HepG2 (cell line): ENCODE data around the gene VEZF1. TPM values are rescaled to one million over a fixed set of nuclear protein-coding genes. Genes with fewer than 3 reads are reported as not detected.

Experiments
- CC2D1A ChIP-seq: sonication (generic); formaldehyde crosslinking; IDR thresholded peaks from 2 replicates; pipeline ENCODE4 v1.8.1; 2023; ENCODE audit warnings: mild to moderate bottlenecking, missing genetic modification reagents
- ERF ChIP-seq: IDR thresholded peaks from 2 replicates; pipeline ENCODE4 v1.6.1; 2018; ENCODE audit warnings: missing biosample characterization, missing genetic modification reagents
- FIP1L1 ChIP-seq: fragments of 200-400 bp; formaldehyde crosslinking; IDR thresholded peaks from 2 replicates; pipeline ENCODE4 v1.6.1; 2018; ENCODE audit warnings: low read depth, mild to moderate bottlenecking, low read length, moderate library complexity, borderline replicate concordance; ENCODE audit not compliant: insufficient read depth
- GATAD2A ChIP-seq: IDR thresholded peaks from 2 replicates; pipeline ENCODE4 v1.6.1; 2016
- HOXD1 ChIP-seq: sonication (generic); formaldehyde crosslinking; IDR thresholded peaks from 2 replicates; pipeline ENCODE4 v1.5.0; 2020; ENCODE audit warnings: missing genetic modification reagents
- KDM5A ChIP-seq: fragments of 200-600 bp; sonication (generic); IDR thresholded peaks from 2 replicates; pipeline ENCODE4 v1.7.0; 2018; ENCODE audit warnings: antibody characterized with exemption, mild to moderate bottlenecking, low read length, borderline replicate concordance
- NPAS2 ChIP-seq: sonication (generic); formaldehyde crosslinking; IDR thresholded peaks from 2 replicates; pipeline ENCODE4 v1.8.0; 2022; ENCODE audit warnings: mild to moderate bottlenecking, missing genetic modification reagents, borderline replicate concordance
- PCBP1 ChIP-seq: fragments of 200-400 bp; formaldehyde crosslinking; IDR thresholded peaks from 2 replicates; pipeline ENCODE4 v1.6.1; 2017; ENCODE audit warnings: mild to moderate bottlenecking, low read depth, low read length, borderline replicate concordance
- POLR2AphosphoS5 ChIP-seq: IDR thresholded peaks from 2 replicates; pipeline ENCODE4 v1.6.1; 2012; ENCODE audit warnings: low read depth, low read length
- RFX3 ChIP-seq: IDR thresholded peaks from 2 replicates; pipeline ENCODE4 v1.6.1; 2016; ENCODE audit warnings: missing biosample characterization, missing genetic modification reagents
- SAFB2 ChIP-seq: sonication (generic); formaldehyde crosslinking; IDR thresholded peaks from 2 replicates; pipeline ENCODE4 v1.5.1; 2020; ENCODE audit warnings: missing genetic modification reagents, low read depth, mild to moderate bottlenecking, borderline replicate concordance
- SMARCC2 ChIP-seq: fragments of 450-650 bp; IDR thresholded peaks from 2 replicates; pipeline ENCODE4 v1.6.1; 2017; ENCODE audit warnings: antibody characterized with exemption, mild to moderate bottlenecking
- SRSF1 ChIP-seq: fragments of 200-400 bp; formaldehyde crosslinking; optimal IDR thresholded peaks from 2 replicates; pipeline ENCODE3; 2017; ENCODE audit warnings: mild to moderate bottlenecking, low read depth, low read length, moderate library complexity
- STAT6 ChIP-seq: sonication (generic); formaldehyde crosslinking; IDR thresholded peaks from 2 replicates; pipeline ENCODE4 v1.4.0; 2020; ENCODE audit warnings: missing genetic modification reagents, mild to moderate bottlenecking, borderline replicate concordance
- TBX2 ChIP-seq: sonication (generic); formaldehyde crosslinking; IDR thresholded peaks from 2 replicates; pipeline ENCODE4 v1.5.0; 2020; ENCODE audit warnings: missing genetic modification reagents, mild to moderate bottlenecking, borderline replicate concordance
- THAP7 ChIP-seq: sonication (generic); formaldehyde crosslinking; IDR thresholded peaks from 2 replicates; pipeline ENCODE4 v1.8.1; 2023; ENCODE audit warnings: mild to moderate bottlenecking, missing genetic modification reagents
- YEATS2 ChIP-seq: sonication (generic); formaldehyde crosslinking; IDR thresholded peaks from 2 replicates; pipeline ENCODE4 v1.4.0; 2020; ENCODE audit warnings: missing genetic modification reagents, borderline replicate concordance
- ZKSCAN5 ChIP-seq: sonication (generic); formaldehyde crosslinking; IDR thresholded peaks from 2 replicates; pipeline ENCODE4 v1.5.1; 2020; ENCODE audit warnings: mild to moderate bottlenecking, missing genetic modification reagents
- ZNF570 ChIP-seq: sonication (generic); formaldehyde crosslinking; IDR thresholded peaks from 2 replicates; pipeline ENCODE4 v1.4.0; 2020; ENCODE audit warnings: mild to moderate bottlenecking, missing genetic modification reagents, borderline replicate concordance
- ZNF782 ChIP-seq: sonication (generic); formaldehyde crosslinking; IDR thresholded peaks from 2 replicates; pipeline ENCODE4 v1.4.0; 2020; ENCODE audit warnings: missing genetic modification reagents, mild to moderate bottlenecking, borderline replicate concordance
- ZNF788 ChIP-seq: sonication (generic); formaldehyde crosslinking; IDR thresholded peaks from 2 replicates; pipeline ENCODE4 v1.5.0; 2020; ENCODE audit warnings: mild to moderate bottlenecking, missing genetic modification reagents, borderline replicate concordance
- polyA plus RNA-seq, 8 experiments: library from polyadenylated mRNA; depleted of rRNA in 3 of 8; stranded (reverse) in 7 of 8; unstranded in 1 of 8; fragments of >200 nt; fragmentation: Illumina TruSeq in 4 of 8; extraction: Trizol in 4 of 8; gene quantifications; 2 replicates each; pipeline versions ENCODE4 v1.2.1 to v1.2.3, GENCODE V29; 2011 to 2016; ENCODE audit warnings: low read depth in 4 of 8, missing spikeins in 1 of 8, mixed read lengths in 1 of 8; ENCODE audit not compliant: insufficient read depth in 1 of 8
- total RNA-seq, 5 experiments: library from RNA; depleted of rRNA; stranded (reverse); fragments of >200 nt; fragmentation: Illumina TruSeq; extraction: Trizol; gene quantifications; 2 replicates each; pipeline ENCODE4 v1.2.3, GENCODE V29; 2016; ENCODE audit warnings: low read depth in 1 of 5
- TF ChIP-seq, protein P1 (sequence below): sonication (generic); formaldehyde crosslinking; IDR thresholded peaks from 2 replicates; pipeline ENCODE4 v1.5.1; 2020; ENCODE audit warnings: missing genetic modification reagents, mild to moderate bottlenecking, borderline replicate concordance
- TF ChIP-seq, protein P2 (sequence below): sonication (generic); formaldehyde crosslinking; IDR thresholded peaks from 2 replicates; pipeline ENCODE4 v1.5.1; 2020; ENCODE audit warnings: mild to moderate bottlenecking, moderate library complexity, missing genetic modification reagents

Gene VEZF1
- total and polyA plus RNA-seq, 2 of the 13 experiments (the other 11 are each of a cell fraction or from before 2014, with no cell fraction given): 45.9 to 49.7 TPM

- TF ChIP-seq, protein P1, sequence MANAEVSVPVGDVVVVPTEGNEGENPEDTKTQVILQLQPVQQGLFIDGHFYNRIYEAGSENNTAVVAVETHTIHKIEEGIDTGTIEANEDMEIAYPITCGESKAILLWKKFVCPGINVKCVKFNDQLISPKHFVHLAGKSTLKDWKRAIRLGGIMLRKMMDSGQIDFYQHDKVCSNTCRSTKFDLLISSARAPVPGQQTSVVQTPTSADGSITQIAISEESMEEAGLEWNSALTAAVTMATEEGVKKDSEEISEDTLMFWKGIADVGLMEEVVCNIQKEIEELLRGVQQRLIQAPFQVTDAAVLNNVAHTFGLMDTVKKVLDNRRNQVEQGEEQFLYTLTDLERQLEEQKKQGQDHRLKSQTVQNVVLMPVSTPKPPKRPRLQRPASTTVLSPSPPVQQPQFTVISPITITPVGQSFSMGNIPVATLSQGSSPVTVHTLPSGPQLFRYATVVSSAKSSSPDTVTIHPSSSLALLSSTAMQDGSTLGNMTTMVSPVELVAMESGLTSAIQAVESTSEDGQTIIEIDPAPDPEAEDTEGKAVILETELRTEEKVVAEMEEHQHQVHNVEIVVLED: no peak
- TF ChIP-seq SRSF1 (no peak), HOXD1 (CRISPR knock-in tag) (no peak), SMARCC2 (no peak), GATAD2A (CRISPR knock-in tag) (peak; percentile 82), THAP7 (CRISPR knock-in tag) (no peak), STAT6 (CRISPR knock-in tag) (no peak), POLR2AphosphoS5 (peak; percentile 45; the same call in 1 of the 2 replicates), FIP1L1 (0 out of 2 replicates have a peak, but pooled peaks have one; percentile 16), YEATS2 (CRISPR knock-in tag) (no peak), NPAS2 (CRISPR knock-in tag) (no peak), ZNF570 (no peak), ZNF788 (0 out of 2 replicates have a peak, but pooled peaks have one; percentile 34), CC2D1A (CRISPR knock-in tag) (no peak), ERF (CRISPR knock-in tag) (peak; percentile 53; the same call in 1 of the 2 replicates), PCBP1 (no peak; the same call in 1 of the 2 replicates), KDM5A (0 out of 2 replicates have a peak, but pooled peaks have one; percentile 40), SAFB2 (no peak; the same call in 1 of the 2 replicates), ZKSCAN5 (no peak), TBX2 (CRISPR knock-in tag) (peak; percentile 47), RFX3 (no peak), ZNF782 (no peak)
- TF ChIP-seq, protein P2, sequence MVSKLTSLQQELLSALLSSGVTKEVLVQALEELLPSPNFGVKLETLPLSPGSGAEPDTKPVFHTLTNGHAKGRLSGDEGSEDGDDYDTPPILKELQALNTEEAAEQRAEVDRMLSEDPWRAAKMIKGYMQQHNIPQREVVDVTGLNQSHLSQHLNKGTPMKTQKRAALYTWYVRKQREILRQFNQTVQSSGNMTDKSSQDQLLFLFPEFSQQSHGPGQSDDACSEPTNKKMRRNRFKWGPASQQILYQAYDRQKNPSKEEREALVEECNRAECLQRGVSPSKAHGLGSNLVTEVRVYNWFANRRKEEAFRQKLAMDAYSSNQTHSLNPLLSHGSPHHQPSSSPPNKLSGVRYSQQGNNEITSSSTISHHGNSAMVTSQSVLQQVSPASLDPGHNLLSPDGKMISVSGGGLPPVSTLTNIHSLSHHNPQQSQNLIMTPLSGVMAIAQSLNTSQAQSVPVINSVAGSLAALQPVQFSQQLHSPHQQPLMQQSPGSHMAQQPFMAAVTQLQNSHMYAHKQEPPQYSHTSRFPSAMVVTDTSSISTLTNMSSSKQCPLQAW (CRISPR knock-in tag): peak; percentile 62; the same call in 1 of the 2 replicates
Measured at GRCh38 chr17:57986841-57987580, 1.0 kb downstream of the VEZF1 start (continued).
